Esophagus muscularis mucosa (tissue), 3 donors: ENCODE measurements around the gene IL12RB2.

ENCODE experiments used
- CTCF ChIP-seq, 3 experiments: fragments of 200-600 bp in 2 of 3; fragments of 450-650 bp in 1 of 3; sonication (generic) in 2 of 3; IDR thresholded peaks; one replicate each; pipeline ENCODE4 v1.5.1; 2017 to 2019; ENCODE audit warnings: antibody characterized with exemption in 3 of 3, mild to moderate bottlenecking in 2 of 3, moderate library complexity in 1 of 3
- POLR2A ChIP-seq: fragments of 450-650 bp; IDR thresholded peaks from one replicate; pipeline ENCODE4 v1.6.1; 2017; ENCODE audit warnings: antibody characterized with exemption, moderate library complexity, mild to moderate bottlenecking, low read depth

GRCh38 chr1:67404212-67404620 lies 96.5 kb downstream of the IL12RB2 start:
- TF ChIP-seq POLR2A (no peak), CTCF (IDR thresholded peaks at IDR 0.05) (no peak)
